HG02884 (cell line): ENCODE measurements around the gene LIMK1.

Experiments used
- ATAC-seq: cut with Tn5 transposase; IDR thresholded peaks from one replicate; pipeline ENCODE4 v1.9.1; 2021; ENCODE audit warnings: mild to moderate bottlenecking, moderate library complexity; ENCODE audit not compliant: unreplicated experiment

Gene LIMK1

GRCh38 chr7:74082770-74083116, 861 bp upstream of the LIMK1 start:
- ATAC-seq = no peak

GRCh38 chr7:74083928-74084721, 521 bp downstream of the LIMK1 start:
- peak; percentile 28 for ATAC-seq

- ATAC-seq = no peak
Observed at GRCh38 chr7:74084722-74085578, 1.3 kb downstream of the LIMK1 start.

GRCh38 chr7:74087791-74088453, 4.3 kb downstream of the LIMK1 start:
- ATAC-seq = no peak

GRCh38 chr7:74092321-74092963, 8.8 kb downstream of the LIMK1 start:
- no peak for ATAC-seq

- peak; percentile 57 for ATAC-seq
Observed at GRCh38 chr7:74092964-74093471, 9.4 kb downstream of the LIMK1 start.

- peak; percentile 13 for ATAC-seq
Observed at GRCh38 chr7:74093671-74094223, 10.1 kb downstream of the LIMK1 start.

GRCh38 chr7:74094224-74095101, 10.9 kb downstream of the LIMK1 start:
- peak; percentile 48 for ATAC-seq

- no peak for ATAC-seq
Observed at GRCh38 chr7:74095135-74095534, 11.5 kb downstream of the LIMK1 start.

- no peak for ATAC-seq
Observed at GRCh38 chr7:74097937-74098614, 14.5 kb downstream of the LIMK1 start.

GRCh38 chr7:74099031-74099430, 15.4 kb downstream of the LIMK1 start:
- ATAC-seq = no peak

- peak; percentile 77 for ATAC-seq
Observed at GRCh38 chr7:74101061-74101681, 17.6 kb downstream of the LIMK1 start.

- ATAC-seq = no peak
Observed at GRCh38 chr7:74103219-74103772, 19.7 kb downstream of the LIMK1 start.

- no peak for ATAC-seq
Observed at GRCh38 chr7:74104702-74105101, 21.1 kb downstream of the LIMK1 start.

- no peak for ATAC-seq
Observed at GRCh38 chr7:74105992-74106391, 22.4 kb downstream of the LIMK1 start.

- ATAC-seq = no peak
Observed at GRCh38 chr7:74106846-74107245, 23.2 kb downstream of the LIMK1 start.

- no peak for ATAC-seq
Observed at GRCh38 chr7:74115326-74115725, 31.7 kb downstream of the LIMK1 start.

GRCh38 chr7:74116356-74116755, 32.8 kb downstream of the LIMK1 start:
- ATAC-seq = no peak
